Liver (tissue), 9 donors: ENCODE data around the gene S100A16. TPM values are rescaled to one million over a fixed set of nuclear protein-coding genes. Genes with fewer than 3 reads are reported as not detected.

Source experiments
- DNase-seq: peaks from one replicate; pipeline ENCODE4 v3.0.0-alpha.2; 2017; ENCODE audit warnings: low spot score
- H3K27ac ChIP-seq, 2 donors: one replicate each; pipeline ENCODE4 v1.7.0; 2013; ENCODE audit warnings: inconsistent platforms in 2 of 2, low read length in 2 of 2, control low read depth in 1 of 2, low read depth in 1 of 2, mild to moderate bottlenecking in 1 of 2
- H3K27me3 ChIP-seq, 4 donors: one replicate each; pipeline versions ENCODE4 v1.6.1 to v1.7.0; 2013; ENCODE audit warnings: low read length in 3 of 4, inconsistent platforms in 1 of 4, mild to moderate bottlenecking in 1 of 4, moderate library complexity in 1 of 4; ENCODE audit not compliant: control insufficient read depth in 4 of 4, insufficient read depth in 4 of 4
- H3K36me3 ChIP-seq, 4 donors: one replicate each; pipeline versions ENCODE4 v1.6.1 to v1.7.0; 2013; ENCODE audit warnings: low read length in 3 of 4, mild to moderate bottlenecking in 3 of 4, low read depth in 1 of 4, moderate library complexity in 1 of 4; ENCODE audit not compliant: control insufficient read depth in 4 of 4, insufficient read depth in 3 of 4
- H3K4me1 ChIP-seq, 4 donors: one replicate each; pipeline versions ENCODE4 v1.6.1 to v1.7.0; 2013; ENCODE audit warnings: low read length in 3 of 4, mild to moderate bottlenecking in 3 of 4, moderate library complexity in 1 of 4; ENCODE audit not compliant: control insufficient read depth in 4 of 4, insufficient read depth in 4 of 4
- H3K4me3 ChIP-seq, 3 donors: one replicate each; pipeline versions ENCODE4 v1.6.1 to v1.7.0; 2013; ENCODE audit warnings: low read length in 3 of 3, control low read depth in 1 of 3, low read depth in 1 of 3, mild to moderate bottlenecking in 1 of 3
- H3K9ac ChIP-seq, 2 donors: one replicate each; pipeline ENCODE4 v1.7.0; 2013; ENCODE audit warnings: low read length in 2 of 2, mild to moderate bottlenecking in 2 of 2, moderate library complexity in 2 of 2, control low read depth in 1 of 2, low read depth in 1 of 2
- H3K9me3 ChIP-seq, 4 donors: one replicate each; pipeline versions ENCODE4 v1.6.1 to v1.7.0; 2013; ENCODE audit warnings: low read length in 3 of 4; ENCODE audit not compliant: control insufficient read depth in 4 of 4
- EGR1 ChIP-seq, 2 donors: IDR thresholded peaks; 2 replicates each; pipeline ENCODE4 v1.6.1; 2016 to 2018; ENCODE audit warnings: antibody characterized with exemption in 2 of 2, low read depth in 2 of 2
- FOXA1 ChIP-seq: IDR thresholded peaks from 2 replicates; pipeline ENCODE4 v1.6.1; 2016; ENCODE audit warnings: antibody characterized with exemption
- FOXA2 ChIP-seq: IDR thresholded peaks from 2 replicates; pipeline ENCODE4 v1.6.1; 2016; ENCODE audit warnings: antibody characterized with exemption
- GABPA ChIP-seq, 2 donors: IDR thresholded peaks in 1 of 2; conservative IDR thresholded peaks in 1 of 2; 2 replicates each; pipeline ENCODE4 v1.6.1; 2016; ENCODE audit warnings: antibody characterized with exemption in 2 of 2, mild to moderate bottlenecking in 1 of 2, moderate library complexity in 1 of 2
- HNF4A ChIP-seq, 2 donors: conservative IDR thresholded peaks; 2 replicates each; pipeline ENCODE4 v1.6.1; 2016; ENCODE audit warnings: antibody characterized with exemption in 2 of 2, mild to moderate bottlenecking in 2 of 2
- HNF4G ChIP-seq: IDR thresholded peaks from 2 replicates; pipeline ENCODE4 v1.6.1; 2016; ENCODE audit warnings: antibody characterized with exemption
- JUND ChIP-seq, 2 donors: IDR thresholded peaks; 2 replicates each; pipeline ENCODE4 v1.6.1; 2016; ENCODE audit warnings: antibody characterized with exemption in 2 of 2
- NR2F2 ChIP-seq: IDR thresholded peaks from 2 replicates; pipeline ENCODE4 v1.6.1; 2016; ENCODE audit warnings: antibody characterized with exemption
- RAD21 ChIP-seq, 2 donors: IDR thresholded peaks; 2 replicates each; pipeline ENCODE4 v1.6.1; 2016; ENCODE audit warnings: antibody characterized with exemption in 2 of 2, mild to moderate bottlenecking in 2 of 2
- RXRA ChIP-seq, 2 donors: IDR thresholded peaks; 2 replicates each; pipeline ENCODE4 v1.6.1; 2017 to 2018; ENCODE audit warnings: antibody characterized with exemption in 2 of 2, mild to moderate bottlenecking in 1 of 2
- SP1 ChIP-seq: IDR thresholded peaks from 2 replicates; pipeline ENCODE4 v1.6.1; 2018; ENCODE audit warnings: antibody characterized with exemption, mild to moderate bottlenecking
- TAF1 ChIP-seq: conservative IDR thresholded peaks from 2 replicates; pipeline ENCODE4 v1.6.1; 2016; ENCODE audit warnings: antibody characterized with exemption, mild to moderate bottlenecking
- YY1 ChIP-seq: IDR thresholded peaks from 2 replicates; pipeline ENCODE4 v1.6.1; 2016; ENCODE audit warnings: antibody characterized with exemption, mild to moderate bottlenecking
- WGBS: extraction: QIAGEN DNeasy Blood & Tissue Kit; methylation state at CpG from one replicate; pipeline ENCODE4 v1.1.7; 2013; 5-methylcytosine and 5-hydroxymethylcytosine counted together
- polyA plus RNA-seq, 2 donors: library from polyadenylated mRNA; stranded (reverse) in 1 of 2; unstranded in 1 of 2; fragments of 200-250 nt in 1 of 2; fragments of >200 nt in 1 of 2; fragmentation: Nextera tagmentation in 1 of 2; extraction: Ambion mirVana in 1 of 2; gene quantifications; one replicate each; pipeline versions ENCODE4 v1.2.1 to v1.2.3, GENCODE V29; 2013 to 2015
- total RNA-seq, 2 donors: library from RNA; depleted of rRNA; stranded (reverse); fragments of >200 nt; gene quantifications; one replicate each; pipeline ENCODE4 v1.2.3, GENCODE V29; 2014
- TF ChIP-seq, protein P1 (sequence below): IDR thresholded peaks from 2 replicates; pipeline ENCODE4 v1.6.1; 2016; ENCODE audit warnings: antibody characterized with exemption
- TF ChIP-seq, protein P2 (sequence below): IDR thresholded peaks from 2 replicates; pipeline ENCODE4 v1.6.1; 2016; ENCODE audit warnings: antibody characterized with exemption, mild to moderate bottlenecking
- TF ChIP-seq, protein P3 (sequence below): IDR thresholded peaks from 2 replicates; pipeline ENCODE4 v1.6.1; 2016; ENCODE audit warnings: antibody characterized with exemption
- TF ChIP-seq, protein P4 (sequence below): IDR thresholded peaks from 2 replicates; pipeline ENCODE4 v1.6.1; 2016; ENCODE audit warnings: antibody characterized with exemption
- TF ChIP-seq, protein P5 (sequence below): fragments of 150-350 bp; IDR thresholded peaks from 2 replicates; pipeline ENCODE4 v1.5.1; 2017; ENCODE audit warnings: improper control_type of control experiment, low read depth, low read length; ENCODE audit not compliant: missing input control
- donor health status: healthy.
- donor health status: healthy.
- donor health status: healthy.
- donor health status: healthy.
- donor health status: healthy.

S100A16 gene
- total and polyA plus RNA-seq, 4 donors, result 27.3 to 142 (median 81.8) TPM

DNA sequence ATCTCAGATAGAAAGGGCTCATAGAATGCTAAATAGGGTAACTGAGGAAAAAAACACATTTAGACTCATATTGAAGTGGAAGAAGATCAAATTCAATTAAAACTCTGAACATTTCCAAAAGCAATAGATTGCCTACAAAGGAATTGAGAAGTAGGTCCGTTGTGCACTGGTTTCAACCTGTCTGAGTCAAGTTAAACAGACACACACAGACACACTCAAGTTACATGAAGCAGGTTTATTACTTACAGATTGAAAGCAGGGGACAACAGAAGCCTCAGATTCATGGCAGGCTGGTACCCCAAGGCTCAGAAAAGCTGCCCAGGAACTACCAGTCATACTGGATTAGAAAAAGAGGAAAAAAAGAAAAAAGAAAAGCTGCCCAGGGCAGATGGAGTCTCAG lies 26.6 kb downstream of the S100A16 start:
- Histone ChIP-seq H3K9ac (no peak overlapping the region), H3K36me3 (no peaks in the 10 kb centered on the region), H3K27ac (no peak overlapping the region), H3K4me1 (no peaks in the 10 kb centered on the region), H3K9me3 (no peaks in the 10 kb centered on the region), H3K27me3 (no peaks in the 10 kb centered on the region), H3K4me3 (no peak overlapping the region)
- 76% methylated on average over 1 of the region's 1 CpG for WGBS
- DNase-seq, result no peak
- TF ChIP-seq TAF1, result no peak
- TF ChIP-seq, protein P1, sequence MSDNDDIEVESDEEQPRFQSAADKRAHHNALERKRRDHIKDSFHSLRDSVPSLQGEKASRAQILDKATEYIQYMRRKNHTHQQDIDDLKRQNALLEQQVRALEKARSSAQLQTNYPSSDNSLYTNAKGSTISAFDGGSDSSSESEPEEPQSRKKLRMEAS, result no peak
- no peak for TF ChIP-seq NR2F2
- TF ChIP-seq YY1, result no peak
- TF ChIP-seq GABPA (IDR thresholded peaks at IDR 0.05 in 1 of 2, conservative IDR thresholded peaks at IDR 0.05 in 1 of 2), result no peak
- no peak for TF ChIP-seq HNF4G
- no peak for TF ChIP-seq FOXA1
- TF ChIP-seq, protein P2, sequence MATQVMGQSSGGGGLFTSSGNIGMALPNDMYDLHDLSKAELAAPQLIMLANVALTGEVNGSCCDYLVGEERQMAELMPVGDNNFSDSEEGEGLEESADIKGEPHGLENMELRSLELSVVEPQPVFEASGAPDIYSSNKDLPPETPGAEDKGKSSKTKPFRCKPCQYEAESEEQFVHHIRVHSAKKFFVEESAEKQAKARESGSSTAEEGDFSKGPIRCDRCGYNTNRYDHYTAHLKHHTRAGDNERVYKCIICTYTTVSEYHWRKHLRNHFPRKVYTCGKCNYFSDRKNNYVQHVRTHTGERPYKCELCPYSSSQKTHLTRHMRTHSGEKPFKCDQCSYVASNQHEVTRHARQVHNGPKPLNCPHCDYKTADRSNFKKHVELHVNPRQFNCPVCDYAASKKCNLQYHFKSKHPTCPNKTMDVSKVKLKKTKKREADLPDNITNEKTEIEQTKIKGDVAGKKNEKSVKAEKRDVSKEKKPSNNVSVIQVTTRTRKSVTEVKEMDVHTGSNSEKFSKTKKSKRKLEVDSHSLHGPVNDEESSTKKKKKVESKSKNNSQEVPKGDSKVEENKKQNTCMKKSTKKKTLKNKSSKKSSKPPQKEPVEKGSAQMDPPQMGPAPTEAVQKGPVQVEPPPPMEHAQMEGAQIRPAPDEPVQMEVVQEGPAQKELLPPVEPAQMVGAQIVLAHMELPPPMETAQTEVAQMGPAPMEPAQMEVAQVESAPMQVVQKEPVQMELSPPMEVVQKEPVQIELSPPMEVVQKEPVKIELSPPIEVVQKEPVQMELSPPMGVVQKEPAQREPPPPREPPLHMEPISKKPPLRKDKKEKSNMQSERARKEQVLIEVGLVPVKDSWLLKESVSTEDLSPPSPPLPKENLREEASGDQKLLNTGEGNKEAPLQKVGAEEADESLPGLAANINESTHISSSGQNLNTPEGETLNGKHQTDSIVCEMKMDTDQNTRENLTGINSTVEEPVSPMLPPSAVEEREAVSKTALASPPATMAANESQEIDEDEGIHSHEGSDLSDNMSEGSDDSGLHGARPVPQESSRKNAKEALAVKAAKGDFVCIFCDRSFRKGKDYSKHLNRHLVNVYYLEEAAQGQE, result no peak
- no peak for TF ChIP-seq RAD21 (IDR thresholded peaks at IDR 0.05)
- no peak for TF ChIP-seq JUND (IDR thresholded peaks at IDR 0.05)

DNA sequence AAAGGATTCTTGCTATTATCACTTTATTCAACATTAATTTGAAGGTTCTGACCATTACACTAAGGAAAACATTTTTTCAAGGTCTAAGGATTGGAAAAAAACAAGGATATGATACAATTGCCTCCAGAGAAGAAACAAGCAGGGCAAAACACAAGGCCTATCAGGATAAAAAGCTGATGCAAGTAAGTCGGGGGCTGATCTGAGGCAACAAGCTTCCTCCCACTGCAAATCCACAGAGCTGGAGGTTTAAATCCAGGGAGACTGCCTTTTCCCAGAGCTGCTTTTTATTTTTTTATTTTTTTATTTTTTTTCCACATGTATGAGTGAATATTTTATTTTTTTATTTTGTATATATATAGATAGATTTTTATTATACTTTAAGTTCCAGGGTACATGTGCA lies 27.9 kb downstream of the S100A16 start:
- TF ChIP-seq, protein P2, result no peak
- no peak for TF ChIP-seq NR2F2
- TF ChIP-seq FOXA2, result no peak
- no peak for TF ChIP-seq EGR1 (IDR thresholded peaks at IDR 0.05; ENCODE audit: low read depth in 2 of 2)
- no peak for TF ChIP-seq GABPA (IDR thresholded peaks at IDR 0.05 in 1 of 2, conservative IDR thresholded peaks at IDR 0.05 in 1 of 2)
- TF ChIP-seq, protein P1, result no peak
- TF ChIP-seq SP1, result no peak
- TF ChIP-seq HNF4G, result no peak
- no peak for TF ChIP-seq HNF4A (conservative IDR thresholded peaks at IDR 0.05)
- TF ChIP-seq, protein P3, sequence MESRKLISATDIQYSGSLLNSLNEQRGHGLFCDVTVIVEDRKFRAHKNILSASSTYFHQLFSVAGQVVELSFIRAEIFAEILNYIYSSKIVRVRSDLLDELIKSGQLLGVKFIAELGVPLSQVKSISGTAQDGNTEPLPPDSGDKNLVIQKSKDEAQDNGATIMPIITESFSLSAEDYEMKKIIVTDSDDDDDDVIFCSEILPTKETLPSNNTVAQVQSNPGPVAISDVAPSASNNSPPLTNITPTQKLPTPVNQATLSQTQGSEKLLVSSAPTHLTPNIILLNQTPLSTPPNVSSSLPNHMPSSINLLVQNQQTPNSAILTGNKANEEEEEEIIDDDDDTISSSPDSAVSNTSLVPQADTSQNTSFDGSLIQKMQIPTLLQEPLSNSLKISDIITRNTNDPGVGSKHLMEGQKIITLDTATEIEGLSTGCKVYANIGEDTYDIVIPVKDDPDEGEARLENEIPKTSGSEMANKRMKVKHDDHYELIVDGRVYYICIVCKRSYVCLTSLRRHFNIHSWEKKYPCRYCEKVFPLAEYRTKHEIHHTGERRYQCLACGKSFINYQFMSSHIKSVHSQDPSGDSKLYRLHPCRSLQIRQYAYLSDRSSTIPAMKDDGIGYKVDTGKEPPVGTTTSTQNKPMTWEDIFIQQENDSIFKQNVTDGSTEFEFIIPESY, result no peak
- no peak for TF ChIP-seq JUND (IDR thresholded peaks at IDR 0.05)
- no peak for TF ChIP-seq YY1
- no peak for TF ChIP-seq RXRA (IDR thresholded peaks at IDR 0.05)
- TF ChIP-seq, protein P4, sequence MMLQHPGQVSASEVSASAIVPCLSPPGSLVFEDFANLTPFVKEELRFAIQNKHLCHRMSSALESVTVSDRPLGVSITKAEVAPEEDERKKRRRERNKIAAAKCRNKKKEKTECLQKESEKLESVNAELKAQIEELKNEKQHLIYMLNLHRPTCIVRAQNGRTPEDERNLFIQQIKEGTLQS, result no peak
- no peak for TF ChIP-seq TAF1
- TF ChIP-seq RAD21 (IDR thresholded peaks at IDR 0.05), result no peak
- TF ChIP-seq, protein P5, sequence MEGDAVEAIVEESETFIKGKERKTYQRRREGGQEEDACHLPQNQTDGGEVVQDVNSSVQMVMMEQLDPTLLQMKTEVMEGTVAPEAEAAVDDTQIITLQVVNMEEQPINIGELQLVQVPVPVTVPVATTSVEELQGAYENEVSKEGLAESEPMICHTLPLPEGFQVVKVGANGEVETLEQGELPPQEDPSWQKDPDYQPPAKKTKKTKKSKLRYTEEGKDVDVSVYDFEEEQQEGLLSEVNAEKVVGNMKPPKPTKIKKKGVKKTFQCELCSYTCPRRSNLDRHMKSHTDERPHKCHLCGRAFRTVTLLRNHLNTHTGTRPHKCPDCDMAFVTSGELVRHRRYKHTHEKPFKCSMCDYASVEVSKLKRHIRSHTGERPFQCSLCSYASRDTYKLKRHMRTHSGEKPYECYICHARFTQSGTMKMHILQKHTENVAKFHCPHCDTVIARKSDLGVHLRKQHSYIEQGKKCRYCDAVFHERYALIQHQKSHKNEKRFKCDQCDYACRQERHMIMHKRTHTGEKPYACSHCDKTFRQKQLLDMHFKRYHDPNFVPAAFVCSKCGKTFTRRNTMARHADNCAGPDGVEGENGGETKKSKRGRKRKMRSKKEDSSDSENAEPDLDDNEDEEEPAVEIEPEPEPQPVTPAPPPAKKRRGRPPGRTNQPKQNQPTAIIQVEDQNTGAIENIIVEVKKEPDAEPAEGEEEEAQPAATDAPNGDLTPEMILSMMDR, result no peak

More for the DNA sequence above, 27.9 kb downstream of the S100A16 start:
- H3K4me3 ChIP-seq, result no peak overlapping the region
- H3K27me3 ChIP-seq, result no peaks in the 10 kb centered on the region
- H3K9me3 ChIP-seq, result no peaks in the 10 kb centered on the region
- H3K36me3 ChIP-seq, result no peaks in the 10 kb centered on the region
- no peak for DNase-seq
- no peak overlapping the region for H3K9ac ChIP-seq
- H3K27ac ChIP-seq, result no peak overlapping the region
- 84% methylated on average over 1 of the region's 1 CpG for WGBS
- H3K4me1 ChIP-seq, result no peaks in the 10 kb centered on the region
